H1 (cell line): ENCODE data around the gene DGCR6L. TPM values are rescaled to one million over a fixed set of nuclear protein-coding genes. Genes with fewer than 3 reads are reported as not detected.

ENCODE experiments used
- CTCF ChIA-PET: fragments of 300-600 bp; sonication (Branson Sonifier 250); formaldehyde crosslinking; loops from one replicate; lab custom pipeline; 2021; ENCODE audit not compliant: partially characterized antibody; lab: Charles Lee
- POLR2A ChIA-PET: fragments of 300-600 bp; sonication (Branson Sonifier 250); formaldehyde crosslinking; loops from one replicate; lab custom pipeline; 2021; ENCODE audit warnings: inconsistent platforms; ENCODE audit not compliant: partially characterized antibody; lab: Charles Lee
- DNase-seq, 2 experiments: peaks; one replicate each; pipeline versions ENCODE4 v3.0.0 to v3.0.0-alpha.2; 2010 to 2022; ENCODE audit warnings: low spot score in 2 of 2, low read depth in 1 of 2, mixed read lengths in 1 of 2
- FAIRE-seq: peaks from 2 replicates; lab custom pipeline; 2011; peaks lifted over from hg19 to GRCh38; lab: Jason Lieb, UNC
- H2AFZ ChIP-seq: 2 replicates; pipeline ENCODE4 v1.8.1; 2012; ENCODE audit warnings: low read length, inconsistent platforms
- H2AK5ac ChIP-seq: 2 replicates; pipeline ENCODE4 v1.6.1; 2013; ENCODE audit warnings: low read depth, low read length
- H2BK120ac ChIP-seq: replicated peaks from 2 replicates; pipeline ENCODE3; 2013; ENCODE audit warnings: low read depth, low read length, inconsistent platforms
- H2BK12ac ChIP-seq: 2 replicates; pipeline ENCODE4 v1.6.1; 2013; ENCODE audit warnings: low read depth, low read length
- H2BK15ac ChIP-seq: 2 replicates; pipeline ENCODE4 v1.6.1; 2013; ENCODE audit warnings: low read length
- H2BK20ac ChIP-seq: 2 replicates; pipeline ENCODE4 v1.6.1; 2013; ENCODE audit warnings: low read length
- H2BK5ac ChIP-seq: 2 replicates; pipeline ENCODE4 v1.6.1; 2013; ENCODE audit warnings: low read depth, low read length
- H3K14ac ChIP-seq: 2 replicates; pipeline ENCODE4 v1.6.1; 2013; ENCODE audit warnings: inconsistent platforms; ENCODE audit not compliant: insufficient read length
- H3K18ac ChIP-seq: 2 replicates; pipeline ENCODE4 v1.6.1; 2013; ENCODE audit warnings: low read length; ENCODE audit errors: extremely low read depth
- H3K23ac ChIP-seq: 2 replicates; pipeline ENCODE4 v1.6.1; 2013; ENCODE audit warnings: inconsistent platforms; ENCODE audit not compliant: insufficient read length
- H3K23me2 ChIP-seq: 2 replicates; pipeline ENCODE4 v1.6.1; 2013; ENCODE audit warnings: low read depth, low read length
- H3K27ac ChIP-seq: 2 replicates; pipeline ENCODE4 v1.6.1; 2011; ENCODE audit warnings: low read depth, low read length, inconsistent platforms
- H3K27me3 ChIP-seq, 4 experiments: replicated peaks in 1 of 4; 1 replicate in 1 of 4; 2 replicates in 3 of 4; pipeline versions ENCODE4 v1.6.1 to v1.8.1; 2011 to 2013; ENCODE audit warnings: low read length in 3 of 4, mild to moderate bottlenecking in 3 of 4, inconsistent platforms in 2 of 4, mixed read lengths in 2 of 4, moderate library complexity in 1 of 4; ENCODE audit not compliant: control insufficient read depth in 3 of 4, insufficient read depth in 3 of 4; ENCODE audit errors: extremely low read depth in 1 of 4
- H3K36me3 ChIP-seq, 4 experiments: 2 replicates each; pipeline versions ENCODE4 v1.6.1 to v1.8.1; 2011 to 2013; ENCODE audit warnings: mild to moderate bottlenecking in 4 of 4, low read length in 3 of 4, moderate library complexity in 2 of 4, control low read depth in 1 of 4, inconsistent platforms in 1 of 4; ENCODE audit not compliant: insufficient read depth in 4 of 4, control insufficient read depth in 2 of 4
- H3K4ac ChIP-seq: replicated peaks from 2 replicates; pipeline ENCODE3; 2013; ENCODE audit warnings: low read length, low read depth, mixed read lengths, inconsistent platforms; ENCODE audit not compliant: insufficient read length
- H3K4me1 ChIP-seq, 4 experiments: replicated peaks in 1 of 4; 1 replicate in 1 of 4; 2 replicates in 3 of 4; pipeline versions ENCODE4 v1.6.1 to v1.8.1; 2011 to 2013; ENCODE audit warnings: low read length in 3 of 4, inconsistent platforms in 2 of 4, mixed read lengths in 1 of 4; ENCODE audit not compliant: insufficient read depth in 4 of 4, control insufficient read depth in 3 of 4
- H3K4me2 ChIP-seq, 2 experiments: 2 replicates each; pipeline versions ENCODE4 v1.6.1 to v1.8.1; 2011 to 2013; ENCODE audit warnings: low read depth in 2 of 2, low read length in 2 of 2, control low read depth in 1 of 2, inconsistent platforms in 1 of 2, mild to moderate bottlenecking in 1 of 2; ENCODE audit not compliant: insufficient read depth in 1 of 2
- H3K4me3 ChIP-seq, 4 experiments: fragments of 200-600, 300-600 bp in 1 of 4; sonication (generic), shearing (Covaris generic), sonication (Bioruptor Twin) in 1 of 4; 2 replicates each; pipeline versions ENCODE4 v1.5.1 to v1.8.1; 2011 to 2016; ENCODE audit warnings: low read length in 4 of 4, low read depth in 3 of 4, control low read depth in 2 of 4, inconsistent platforms in 2 of 4, mild to moderate bottlenecking in 2 of 4, mixed read lengths in 1 of 4, moderate library complexity in 1 of 4; ENCODE audit not compliant: insufficient read depth in 2 of 4; ENCODE audit errors: extremely low read depth in 1 of 4
- H3K56ac ChIP-seq: replicated peaks from 2 replicates; pipeline ENCODE3; 2013; ENCODE audit warnings: low read depth, mild to moderate bottlenecking, mixed read lengths, low read length, inconsistent platforms; ENCODE audit not compliant: insufficient read length
- H3K79me1 ChIP-seq: 2 replicates; pipeline ENCODE4 v1.6.1; 2013; ENCODE audit warnings: low read depth, low read length, control low read depth
- H3K79me2 ChIP-seq, 2 experiments: 2 replicates each; pipeline versions ENCODE4 v1.6.1 to v1.8.1; 2012 to 2013; ENCODE audit warnings: low read length in 2 of 2, mild to moderate bottlenecking in 2 of 2, inconsistent platforms in 1 of 2; ENCODE audit not compliant: insufficient read depth in 2 of 2, control insufficient read depth in 1 of 2
- H3K9ac ChIP-seq, 4 experiments: replicated peaks in 1 of 4; 1 replicate in 1 of 4; 2 replicates in 3 of 4; pipeline versions ENCODE4 v1.6.1 to v1.8.1; 2011 to 2013; ENCODE audit warnings: low read depth in 3 of 4, low read length in 3 of 4, control low read depth in 2 of 4, mild to moderate bottlenecking in 2 of 4, moderate library complexity in 2 of 4, inconsistent platforms in 1 of 4; ENCODE audit errors: extremely low read depth in 1 of 4
- H3K9me3 ChIP-seq, 2 experiments: 2 replicates each; pipeline versions ENCODE4 v1.6.1 to v1.8.1; 2012 to 2013; ENCODE audit warnings: mild to moderate bottlenecking in 2 of 2, moderate library complexity in 2 of 2, control low read depth in 1 of 2, inconsistent platforms in 1 of 2, low read depth in 1 of 2, low read length in 1 of 2, mixed read lengths in 1 of 2; ENCODE audit not compliant: insufficient read depth in 2 of 2
- H4K20me1 ChIP-seq, 2 experiments: replicated peaks in 1 of 2; 2 replicates each; pipeline versions ENCODE3 to v1.8.1; 2011 to 2013; ENCODE audit warnings: inconsistent platforms in 2 of 2, low read length in 2 of 2, mild to moderate bottlenecking in 1 of 2; ENCODE audit not compliant: insufficient read depth in 2 of 2, control insufficient read depth in 1 of 2
- H4K5ac ChIP-seq: 2 replicates; pipeline ENCODE4 v1.6.1; 2013; ENCODE audit warnings: low read length, low read depth, mixed read lengths, inconsistent platforms; ENCODE audit not compliant: insufficient read length
- H4K8ac ChIP-seq: 2 replicates; pipeline ENCODE4 v1.8.0; 2013; ENCODE audit warnings: mild to moderate bottlenecking, moderate library complexity, low read length, inconsistent platforms; ENCODE audit not compliant: insufficient read depth; ENCODE audit errors: extremely low read depth
- H4K91ac ChIP-seq: replicated peaks from 2 replicates; pipeline ENCODE3; 2013; ENCODE audit warnings: low read length, mixed read lengths, inconsistent platforms; ENCODE audit not compliant: insufficient read length
- ATF3 ChIP-seq: IDR thresholded peaks from 2 replicates; pipeline ENCODE4 v1.6.1; 2011; ENCODE audit warnings: low read depth, mild to moderate bottlenecking, low read length; ENCODE audit not compliant: insufficient read depth
- CHD2 ChIP-seq: IDR thresholded peaks from 2 replicates; pipeline ENCODE4 v1.6.1; 2012; ENCODE audit warnings: low read length, improper control_type of control experiment
- EP300 ChIP-seq, 2 experiments: IDR thresholded peaks; 1 replicate in 1 of 2; 2 replicates in 1 of 2; pipeline ENCODE4 v1.6.1; 2011 to 2012; ENCODE audit warnings: low read depth in 2 of 2, low read length in 2 of 2, mild to moderate bottlenecking in 2 of 2, borderline replicate concordance in 1 of 2, inconsistent platforms in 1 of 2, moderate library complexity in 1 of 2
- RFX5 ChIP-seq: IDR thresholded peaks from 2 replicates; pipeline ENCODE4 v1.6.1; 2011; ENCODE audit warnings: low read depth, low read length, improper control_type of control experiment, borderline replicate concordance
- SIX5 ChIP-seq: IDR thresholded peaks from 2 replicates; pipeline ENCODE4 v1.6.1; 2011; ENCODE audit warnings: mild to moderate bottlenecking, low read depth, low read length
- SRF ChIP-seq: IDR thresholded peaks from 2 replicates; pipeline ENCODE4 v1.6.1; 2011; ENCODE audit warnings: mild to moderate bottlenecking, low read depth, low read length, moderate library complexity
- TAF1 ChIP-seq: IDR thresholded peaks from 2 replicates; pipeline ENCODE4 v1.6.1; 2011; ENCODE audit warnings: mild to moderate bottlenecking, low read depth, low read length
- TAF7 ChIP-seq: optimal IDR thresholded peaks from 2 replicates; pipeline ENCODE3; 2011; ENCODE audit warnings: low read depth, mild to moderate bottlenecking, inconsistent platforms, low read length, moderate library complexity, borderline replicate concordance
- WGBS, 2 experiments: shearing (Covaris generic) in 1 of 2; methylation state at CpG; one replicate each; pipeline versions ENCODE4 v1.1.6 to v1.1.7; 2013 to 2015; ENCODE audit warnings: low lambda C conversion rate in 2 of 2, mixed read lengths in 2 of 2, inconsistent platforms in 1 of 2, low coverage in 1 of 2, missing lambda C conversion rate in 1 of 2; ENCODE audit not compliant: insufficient replicate concordance in 2 of 2, insufficient coverage in 1 of 2, insufficient read length in 1 of 2; ENCODE audit errors: extremely low coverage in 1 of 2, missing lambda C conversion rate in 1 of 2; 5-methylcytosine and 5-hydroxymethylcytosine counted together
- polyA plus RNA-seq, 7 experiments: library from polyadenylated mRNA; depleted of rRNA in 3 of 7; stranded (reverse) in 5 of 7; unstranded in 2 of 7; fragments of >200 nt in 5 of 7; fragments of 200-250 nt in 2 of 7; gene quantifications; 1 replicate in 5 of 7; 2 replicates in 1 of 7; 4 replicates in 1 of 7; pipeline versions ENCODE4 v1.2.1 to v1.2.3, GENCODE V29; 2011 to 2013; ENCODE audit warnings: missing spikeins in 2 of 7, mixed read lengths in 2 of 7
- total RNA-seq: library from RNA; stranded (reverse); fragmentation: NEBNext Ultra II Directional; extraction: Animal tissue kit (Norgen Biotek cat#: 25700); gene quantifications from 2 replicates; pipeline ENCODE4 v1.2.1, GENCODE V29; 2021
- TF ChIP-seq, protein P1 (sequence below), 3 experiments: IDR thresholded peaks; 1 replicate in 2 of 3; 2 replicates in 1 of 3; pipeline versions ENCODE4 v1.5.1 to v1.6.1; 2011; ENCODE audit warnings: low read length in 3 of 3, mild to moderate bottlenecking in 3 of 3, inconsistent platforms in 2 of 3, low read depth in 1 of 3, moderate library complexity in 1 of 3; ENCODE audit not compliant: insufficient read depth in 1 of 3; ENCODE audit errors: control extremely low read depth in 1 of 3

DGCR6L gene
- total and polyA plus RNA-seq, 2 of the 8 experiments (the other 6 are each of a cell fraction or from before 2014, with no cell fraction given) = 43.6 to 72.6 TPM

- H3K79me1 ChIP-seq = 0 out of 2 replicates have a peak, but pooled peaks cover 3% of the 10 kb centered on the region
- no peak overlapping the region for H2BK120ac ChIP-seq
- 0 out of 2 replicates have a peak overlapping the region, but pooled peaks have one; percentile 25 for H4K8ac ChIP-seq
- H3K4me3 ChIP-seq = no peak overlapping the region
- H3K23me2 ChIP-seq = peaks cover 6% of the 10 kb centered on the region; the same call in 1 of the 2 replicates
- no peak overlapping the region for H3K27ac ChIP-seq
- no peaks in the 10 kb centered on the region for H3K36me3 ChIP-seq
- no peak overlapping the region for H2BK20ac ChIP-seq
- H2BK5ac ChIP-seq = no peak overlapping the region
- H3K18ac ChIP-seq = no peak overlapping the region
- H2AFZ ChIP-seq = no peak overlapping the region
- H3K27me3 ChIP-seq = no peaks in the 10 kb centered on the region; a peak in 1 of 7 replicates
- peaks cover 0 to 6% of the 10 kb centered on the region in 2 experiments; a peak in 1 of 4 replicates for H3K79me2 ChIP-seq
- DNase-seq (no peak), FAIRE-seq (no peak)
- H2BK15ac ChIP-seq = no peak overlapping the region
- H2AK5ac ChIP-seq = no peak overlapping the region
- ChIA-PET CTCF (interaction anchor here (0.7 to 2.8 kb wide), 11 partner anchors 11 to 753 kb away, joined by 3 to 11 read pairs (median 4); no protein-coding TSS in a partner anchor), POLR2A (interaction anchor here (0.9 kb wide), 1 partner anchor 11 kb away, joined by 4 read pairs; no protein-coding TSS in a partner anchor)
- no peak overlapping the region for H3K14ac ChIP-seq
- no peak overlapping the region for H4K91ac ChIP-seq
- H2BK12ac ChIP-seq = no peak overlapping the region
- 91% methylated on average over 9 of the region's 12 CpGs; no CpG with 5 or more reads in 1 of the 2 experiments for WGBS, 2 experiments
- peaks cover 0 to 8% of the 10 kb centered on the region in 2 experiments for H4K20me1 ChIP-seq
- no peak overlapping the region for H3K4me2 ChIP-seq
- no peak overlapping the region for H3K23ac ChIP-seq
- peaks cover 0 to 4% (median 2%) of the 10 kb centered on the region in 4 experiments; a peak in 4 of 7 replicates for H3K4me1 ChIP-seq
- no peak overlapping the region for H3K4ac ChIP-seq
- H3K56ac ChIP-seq = no peak overlapping the region
- no peaks in the 10 kb centered on the region for H3K9me3 ChIP-seq
- H3K9ac ChIP-seq = no peak overlapping the region
- no peak overlapping the region for H4K5ac ChIP-seq
- TF ChIP-seq EP300 (IDR thresholded peaks at IDR 0.05; ENCODE audit: borderline replicate concordance in 1 of 2, low read depth in 2 of 2, low read length in 2 of 2) (no peak), SIX5 (no peak), TAF1 (no peak), TAF7 (no peak), ATF3 (no peak), RFX5 (no peak), CHD2 (no peak), SRF (no peak)
- TF ChIP-seq, protein P1, sequence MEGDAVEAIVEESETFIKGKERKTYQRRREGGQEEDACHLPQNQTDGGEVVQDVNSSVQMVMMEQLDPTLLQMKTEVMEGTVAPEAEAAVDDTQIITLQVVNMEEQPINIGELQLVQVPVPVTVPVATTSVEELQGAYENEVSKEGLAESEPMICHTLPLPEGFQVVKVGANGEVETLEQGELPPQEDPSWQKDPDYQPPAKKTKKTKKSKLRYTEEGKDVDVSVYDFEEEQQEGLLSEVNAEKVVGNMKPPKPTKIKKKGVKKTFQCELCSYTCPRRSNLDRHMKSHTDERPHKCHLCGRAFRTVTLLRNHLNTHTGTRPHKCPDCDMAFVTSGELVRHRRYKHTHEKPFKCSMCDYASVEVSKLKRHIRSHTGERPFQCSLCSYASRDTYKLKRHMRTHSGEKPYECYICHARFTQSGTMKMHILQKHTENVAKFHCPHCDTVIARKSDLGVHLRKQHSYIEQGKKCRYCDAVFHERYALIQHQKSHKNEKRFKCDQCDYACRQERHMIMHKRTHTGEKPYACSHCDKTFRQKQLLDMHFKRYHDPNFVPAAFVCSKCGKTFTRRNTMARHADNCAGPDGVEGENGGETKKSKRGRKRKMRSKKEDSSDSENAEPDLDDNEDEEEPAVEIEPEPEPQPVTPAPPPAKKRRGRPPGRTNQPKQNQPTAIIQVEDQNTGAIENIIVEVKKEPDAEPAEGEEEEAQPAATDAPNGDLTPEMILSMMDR (IDR thresholded peaks at IDR 0.05; ENCODE audit: control extremely low read depth in 1 of 3, insufficient read depth in 1 of 3, low read depth in 1 of 3, low read length in 3 of 3) = no peak
These were observed 3.5 kb downstream of the DGCR6L start for GRCh38 chr22:20316217-20316843.
